Measurements from ENCODE around the gene FARS2.
"Not testable (repeated sequence)": the region's sequence is repeated elsewhere in the genome, so short reads cannot be mapped to it uniquely, and the experiment has no call there.

Gene FARS2

GRCh38 chr6:5550631-5551030 is 289.3 kb downstream of the FARS2 start:
- H3K9ac ChIP-seq (ENCODE audit: low read length) = no peak overlapping the region
- H3K9me3 ChIP-seq (ENCODE audit: control insufficient read depth, low read length) = no peaks in the 10 kb centered on the region
- H3K4me1 ChIP-seq (ENCODE audit: control insufficient read depth, insufficient read depth, low read length) = no peaks in the 10 kb centered on the region
- no peak overlapping the region for H3K4me3 ChIP-seq (ENCODE audit: low read length)
- H3K36me3 ChIP-seq (ENCODE audit: control insufficient read depth, insufficient read depth, low read length) = no peaks in the 10 kb centered on the region
- no peaks in the 10 kb centered on the region for H3K27me3 ChIP-seq (ENCODE audit: control insufficient read depth, insufficient read depth, low read length)

DNA sequence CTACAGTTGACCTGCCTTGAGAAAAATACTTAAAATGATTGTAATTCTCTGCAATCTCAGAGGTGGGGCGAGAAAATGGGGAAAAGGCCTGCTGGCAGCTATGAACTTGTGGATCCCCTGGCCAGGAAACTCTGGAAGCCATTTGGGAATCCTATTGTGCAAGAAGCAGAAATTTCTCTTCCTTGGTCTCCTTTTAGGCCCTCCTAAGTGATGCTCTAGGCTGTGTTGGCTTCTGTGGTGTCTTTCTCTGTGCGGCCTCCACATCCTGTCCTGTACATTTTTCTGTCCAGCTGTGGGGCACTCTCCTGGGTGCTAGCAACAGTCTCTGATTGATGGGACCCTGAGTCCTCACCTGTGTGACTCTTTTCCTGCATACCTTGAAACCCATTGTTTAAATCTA is 290.9 kb downstream of the FARS2 start:
- Histone ChIP-seq H3K4me1 (ENCODE audit: control insufficient read depth, insufficient read depth, low read length) (no peaks in the 10 kb centered on the region), H3K9me3 (ENCODE audit: control insufficient read depth, low read length) (no peaks in the 10 kb centered on the region), H3K27me3 (ENCODE audit: control insufficient read depth, insufficient read depth, low read length) (no peaks in the 10 kb centered on the region), H3K9ac (ENCODE audit: low read length) (no peak overlapping the region), H3K4me3 (ENCODE audit: low read length) (no peak overlapping the region), H3K36me3 (ENCODE audit: control insufficient read depth, insufficient read depth, low read length) (no peaks in the 10 kb centered on the region)

GRCh38 chr6:5553767-5554166 is 292.5 kb downstream of the FARS2 start:
- Histone ChIP-seq H3K4me3 (ENCODE audit: low read length) (no peak overlapping the region), H3K27me3 (ENCODE audit: control insufficient read depth, insufficient read depth, low read length) (no peaks in the 10 kb centered on the region), H3K9ac (ENCODE audit: low read length) (no peak overlapping the region), H3K9me3 (ENCODE audit: control insufficient read depth, low read length) (no peaks in the 10 kb centered on the region), H3K4me1 (ENCODE audit: control insufficient read depth, insufficient read depth, low read length) (no peaks in the 10 kb centered on the region), H3K36me3 (ENCODE audit: control insufficient read depth, insufficient read depth, low read length) (no peaks in the 10 kb centered on the region)

GRCh38 chr6:5554226-5554625 is 292.9 kb downstream of the FARS2 start:
- Histone ChIP-seq H3K9ac (ENCODE audit: low read length) (no peak overlapping the region), H3K4me1 (ENCODE audit: control insufficient read depth, insufficient read depth, low read length) (no peaks in the 10 kb centered on the region)

DNA sequence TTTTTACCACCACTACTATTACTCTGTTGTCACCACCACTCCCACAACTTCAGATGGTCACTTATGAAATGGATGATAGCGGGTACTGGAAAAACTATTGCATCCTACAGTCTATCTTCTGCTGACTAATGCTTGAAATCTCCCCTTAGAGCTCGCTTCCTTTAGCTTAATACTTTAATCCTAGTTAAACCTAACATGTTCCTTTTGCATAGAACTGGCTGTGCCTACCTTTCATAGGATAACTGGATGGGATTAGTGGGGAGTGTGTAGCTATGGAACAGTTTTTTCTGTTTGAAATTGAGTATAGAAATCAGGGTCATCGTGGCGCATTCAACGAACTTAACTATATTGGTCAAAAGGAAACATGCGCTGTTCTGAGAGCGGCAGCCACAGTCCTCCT is 294.7 kb downstream of the FARS2 start:
- Histone ChIP-seq H3K4me3 (ENCODE audit: low read length) (no peak overlapping the region), H3K4me1 (ENCODE audit: control insufficient read depth, insufficient read depth, low read length) (no peaks in the 10 kb centered on the region), H3K36me3 (ENCODE audit: control insufficient read depth, insufficient read depth, low read length) (no peaks in the 10 kb centered on the region), H3K9ac (ENCODE audit: low read length) (no peak overlapping the region), H3K9me3 (ENCODE audit: control insufficient read depth, low read length) (no peaks in the 10 kb centered on the region), H3K27me3 (ENCODE audit: control insufficient read depth, insufficient read depth, low read length) (no peaks in the 10 kb centered on the region)

More at GRCh38 chr6:5554226-5554625, 292.9 kb downstream of the FARS2 start:
- H3K4me3 ChIP-seq (ENCODE audit: low read length) = no peak overlapping the region
- H3K27me3 ChIP-seq (ENCODE audit: control insufficient read depth, insufficient read depth, low read length) = no peaks in the 10 kb centered on the region
- H3K9me3 ChIP-seq (ENCODE audit: control insufficient read depth, low read length) = no peaks in the 10 kb centered on the region
- H3K36me3 ChIP-seq (ENCODE audit: control insufficient read depth, insufficient read depth, low read length) = no peaks in the 10 kb centered on the region

- Histone ChIP-seq H3K4me3 (ENCODE audit: low read length) (no peak overlapping the region), H3K27me3 (ENCODE audit: control insufficient read depth, insufficient read depth, low read length) (no peaks in the 10 kb centered on the region), H3K9ac (ENCODE audit: low read length) (no peak overlapping the region), H3K36me3 (ENCODE audit: control insufficient read depth, insufficient read depth, low read length) (no peaks in the 10 kb centered on the region), H3K4me1 (ENCODE audit: control insufficient read depth, insufficient read depth, low read length) (no peaks in the 10 kb centered on the region), H3K9me3 (ENCODE audit: control insufficient read depth, low read length) (no peaks in the 10 kb centered on the region)
Observed at GRCh38 chr6:5557506-5557905, 296.2 kb downstream of the FARS2 start.

DNA sequence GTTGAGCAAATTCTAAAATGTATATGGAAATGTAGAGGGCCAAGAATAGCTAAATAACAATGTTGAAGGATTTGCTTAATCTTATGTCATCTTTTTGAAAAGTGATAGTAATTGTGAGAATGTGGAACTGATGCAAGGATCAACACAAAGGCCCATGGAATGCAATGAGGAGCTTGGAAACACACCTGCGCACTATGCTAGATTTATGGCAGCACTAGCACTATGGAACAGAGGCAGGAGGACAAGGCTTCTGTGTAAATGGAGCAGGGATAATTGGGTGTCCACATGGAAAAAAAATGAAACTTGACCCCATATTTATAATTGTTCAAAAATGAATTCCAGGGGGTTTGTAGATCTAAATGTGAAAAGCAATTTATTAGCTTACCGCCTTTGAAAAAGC is 298.3 kb downstream of the FARS2 start:
- no peaks in the 10 kb centered on the region for H3K27me3 ChIP-seq (ENCODE audit: control insufficient read depth, insufficient read depth, low read length)
- no peaks in the 10 kb centered on the region for H3K36me3 ChIP-seq (ENCODE audit: control insufficient read depth, insufficient read depth, low read length)
- H3K9ac ChIP-seq (ENCODE audit: low read length) = no peak overlapping the region
- H3K9me3 ChIP-seq (ENCODE audit: control insufficient read depth, low read length) = no peaks in the 10 kb centered on the region
- peaks cover 2% of the 10 kb centered on the region for H3K4me1 ChIP-seq (ENCODE audit: control insufficient read depth, insufficient read depth, low read length)
- H3K4me3 ChIP-seq (ENCODE audit: low read length) = no peak overlapping the region

GRCh38 chr6:5562277-5562676 is 301.0 kb downstream of the FARS2 start:
- Histone ChIP-seq H3K27me3 (ENCODE audit: control insufficient read depth, insufficient read depth, low read length) (no peaks in the 10 kb centered on the region), H3K9ac (ENCODE audit: low read length) (no peak overlapping the region), H3K4me3 (ENCODE audit: low read length) (no peak overlapping the region), H3K9me3 (ENCODE audit: control insufficient read depth, low read length) (no peaks in the 10 kb centered on the region), H3K36me3 (ENCODE audit: control insufficient read depth, insufficient read depth, low read length) (no peaks in the 10 kb centered on the region), H3K4me1 (ENCODE audit: control insufficient read depth, insufficient read depth, low read length) (peaks cover 4% of the 10 kb centered on the region)

DNA sequence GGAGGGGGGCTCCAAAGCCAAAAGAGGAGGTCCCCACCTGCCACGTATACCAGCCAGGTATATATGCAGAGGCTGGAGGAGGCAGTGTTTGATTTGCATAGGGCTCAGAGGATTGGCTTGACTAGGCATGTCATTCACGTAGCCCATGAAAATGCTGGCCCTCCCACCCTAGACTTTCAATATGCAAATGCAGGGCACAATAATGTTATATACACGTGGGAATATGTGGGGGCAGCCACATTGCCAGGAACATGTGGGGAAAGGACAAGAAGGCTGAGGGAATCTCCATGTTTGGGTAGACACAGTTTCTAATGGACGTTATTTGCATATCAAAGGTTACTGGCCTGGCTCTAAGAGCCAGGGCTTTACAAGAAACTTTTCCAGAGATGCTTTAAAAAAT is 301.8 kb downstream of the FARS2 start:
- Histone ChIP-seq H3K4me1 (ENCODE audit: control insufficient read depth, insufficient read depth, low read length) (peaks cover 4% of the 10 kb centered on the region), H3K9ac (ENCODE audit: low read length) (no peak overlapping the region), H3K36me3 (ENCODE audit: control insufficient read depth, insufficient read depth, low read length) (no peaks in the 10 kb centered on the region), H3K4me3 (ENCODE audit: low read length) (no peak overlapping the region), H3K9me3 (ENCODE audit: control insufficient read depth, low read length) (no peaks in the 10 kb centered on the region), H3K27me3 (ENCODE audit: control insufficient read depth, insufficient read depth, low read length) (no peaks in the 10 kb centered on the region)

GRCh38 chr6:5564746-5565145 is 303.4 kb downstream of the FARS2 start:
- not testable (repeated sequence) for H3K9me3 ChIP-seq (ENCODE audit: control insufficient read depth, low read length); H3K9ac ChIP-seq (ENCODE audit: low read length); H3K27me3 ChIP-seq (ENCODE audit: control insufficient read depth, insufficient read depth, low read length); H3K4me3 ChIP-seq (ENCODE audit: low read length); H3K4me1 ChIP-seq (ENCODE audit: control insufficient read depth, insufficient read depth, low read length); H3K36me3 ChIP-seq (ENCODE audit: control insufficient read depth, insufficient read depth, low read length)

DNA sequence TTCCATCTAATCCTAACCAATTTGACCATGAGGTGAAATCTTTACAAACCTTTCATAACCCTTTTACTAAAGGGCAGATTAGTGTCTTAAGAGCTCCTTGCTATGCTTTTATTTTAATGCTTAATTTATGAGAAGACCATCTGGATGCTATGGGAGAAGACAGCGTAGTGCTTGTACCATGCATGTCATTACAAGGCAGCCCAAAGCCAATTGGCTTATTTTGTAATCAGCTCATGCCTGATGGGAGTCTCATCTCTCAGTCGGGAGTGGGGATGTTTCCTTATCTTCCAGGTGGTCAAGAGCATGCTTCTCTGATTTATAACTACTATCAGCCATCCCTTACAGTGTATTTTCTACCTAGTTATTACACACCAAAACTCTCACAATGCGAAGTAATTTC is 304.7 kb downstream of the FARS2 start:
- Histone ChIP-seq H3K9me3 (ENCODE audit: control insufficient read depth, low read length) (no peaks in the 10 kb centered on the region), H3K36me3 (ENCODE audit: control insufficient read depth, insufficient read depth, low read length) (no peaks in the 10 kb centered on the region), H3K27me3 (ENCODE audit: control insufficient read depth, insufficient read depth, low read length) (no peaks in the 10 kb centered on the region), H3K4me1 (ENCODE audit: control insufficient read depth, insufficient read depth, low read length) (peaks cover 4% of the 10 kb centered on the region), H3K9ac (ENCODE audit: low read length) (no peak overlapping the region), H3K4me3 (ENCODE audit: low read length) (no peak overlapping the region)

GRCh38 chr6:5566718-5567117 is 305.4 kb downstream of the FARS2 start:
- Histone ChIP-seq H3K4me1 (ENCODE audit: control insufficient read depth, insufficient read depth, low read length) (peaks cover 4% of the 10 kb centered on the region), H3K9ac (ENCODE audit: low read length) (no peak overlapping the region), H3K4me3 (ENCODE audit: low read length) (no peak overlapping the region), H3K36me3 (ENCODE audit: control insufficient read depth, insufficient read depth, low read length) (no peaks in the 10 kb centered on the region), H3K9me3 (ENCODE audit: control insufficient read depth, low read length) (no peaks in the 10 kb centered on the region), H3K27me3 (ENCODE audit: control insufficient read depth, insufficient read depth, low read length) (no peaks in the 10 kb centered on the region)

- Histone ChIP-seq H3K36me3 (ENCODE audit: control insufficient read depth, insufficient read depth, low read length) (no peaks in the 10 kb centered on the region), H3K27me3 (ENCODE audit: control insufficient read depth, insufficient read depth, low read length) (no peaks in the 10 kb centered on the region), H3K9ac (ENCODE audit: low read length) (no peak overlapping the region), H3K4me3 (ENCODE audit: low read length) (no peak overlapping the region), H3K9me3 (ENCODE audit: control insufficient read depth, low read length) (no peaks in the 10 kb centered on the region), H3K4me1 (ENCODE audit: control insufficient read depth, insufficient read depth, low read length) (peaks cover 4% of the 10 kb centered on the region)
Observed at GRCh38 chr6:5567352-5567751, 306.0 kb downstream of the FARS2 start.
